IMR-90 (cell line): ENCODE data around the gene VLDLR. TPM values are rescaled to one million over a fixed set of nuclear protein-coding genes. Genes with fewer than 3 reads are reported as not detected.

Source experiments
- ATAC-seq: fragments of 200-7000 bp; cut with Tn5 transposase; 2 replicates; pipeline ENCODE4 v1.9.1; 2020; ENCODE audit warnings: low read depth, mild to moderate bottlenecking, moderate library complexity
- BruUV-seq: library from RNA; stranded (reverse); fragments of 400-500 nt; replicated peaks from 2 replicates; lab custom pipeline; 2021; lab: Mats Ljungman, UMichigan
- CTCF ChIA-PET: fragments of 300-600 bp; formaldehyde crosslinking; extraction: SDS; loops from one replicate; lab custom pipeline; 2021; ENCODE audit warnings: antibody characterized with exemption; lab: Yijun Ruan, JAX
- POLR2A ChIA-PET: fragments of 300-600 bp; sonication (Branson Sonifier 250); formaldehyde crosslinking; loops from one replicate; lab custom pipeline; 2022; ENCODE audit warnings: antibody characterized with exemption; ENCODE audit not compliant: unreplicated experiment; lab: Charles Lee
- DNase-seq: peaks from one replicate; pipeline ENCODE4 v3.0.0; 2013
- H2AFZ ChIP-seq: replicated peaks from 2 replicates; pipeline ENCODE3; 2013; ENCODE audit warnings: low read length, mild to moderate bottlenecking; ENCODE audit not compliant: poor library complexity
- H2AK5ac ChIP-seq: 2 replicates; pipeline ENCODE4 v1.6.1; 2013; ENCODE audit warnings: low read depth, low read length, inconsistent platforms
- H2AK9ac ChIP-seq: replicated peaks from 2 replicates; pipeline ENCODE3; 2013; ENCODE audit warnings: mild to moderate bottlenecking, low read depth, low read length, moderate library complexity; ENCODE audit not compliant: poor library complexity
- H2BK120ac ChIP-seq: 2 replicates; pipeline ENCODE4 v1.6.1; 2013; ENCODE audit warnings: low read depth, low read length, inconsistent platforms
- H2BK15ac ChIP-seq: 3 replicates; pipeline ENCODE4 v1.6.1; 2013; ENCODE audit warnings: low read depth, low read length, inconsistent platforms
- H2BK20ac ChIP-seq: 2 replicates; pipeline ENCODE4 v1.6.1; 2013; ENCODE audit warnings: low read depth, mild to moderate bottlenecking, inconsistent platforms, low read length, moderate library complexity
- H2BK5ac ChIP-seq: 2 replicates; pipeline ENCODE4 v1.6.1; 2013; ENCODE audit warnings: mild to moderate bottlenecking, low read depth, low read length, inconsistent platforms; ENCODE audit not compliant: poor library complexity, severe bottlenecking
- H3K14ac ChIP-seq: replicated peaks from 2 replicates; pipeline ENCODE4 v1.6.1; 2013; ENCODE audit warnings: low read depth, low read length, inconsistent platforms
- H3K18ac ChIP-seq: 2 replicates; pipeline ENCODE4 v1.6.1; 2013; ENCODE audit warnings: low read depth, low read length, control low read depth
- H3K23ac ChIP-seq: 2 replicates; pipeline ENCODE4 v1.6.1; 2013; ENCODE audit warnings: low read depth, low read length, inconsistent platforms
- H3K27ac ChIP-seq: 2 replicates; pipeline ENCODE4 v1.5.1; 2013; ENCODE audit warnings: mild to moderate bottlenecking, control low read depth, low read length; ENCODE audit not compliant: insufficient read depth
- H3K27me3 ChIP-seq: 2 replicates; pipeline ENCODE4 v1.6.1; 2013; ENCODE audit warnings: low read length; ENCODE audit not compliant: control insufficient read depth, insufficient read depth
- H3K36me3 ChIP-seq: 2 replicates; pipeline ENCODE4 v1.6.1; 2013; ENCODE audit warnings: low read length, mixed read lengths; ENCODE audit not compliant: control insufficient read depth, insufficient read depth
- H3K4ac ChIP-seq: 2 replicates; pipeline ENCODE4 v1.6.1; 2013; ENCODE audit warnings: low read depth, low read length, inconsistent platforms
- H3K4me1 ChIP-seq: 2 replicates; pipeline ENCODE4 v1.6.1; 2013; ENCODE audit warnings: low read length, mixed read lengths; ENCODE audit not compliant: control insufficient read depth, insufficient read depth
- H3K4me2 ChIP-seq: 2 replicates; pipeline ENCODE4 v1.6.1; 2013; ENCODE audit warnings: low read depth, mild to moderate bottlenecking, control low read depth, low read length, moderate library complexity
- H3K4me3 ChIP-seq: 2 replicates; pipeline ENCODE4 v1.5.1; 2013; ENCODE audit warnings: low read depth, mild to moderate bottlenecking, control low read depth, low read length, moderate library complexity; ENCODE audit not compliant: insufficient read depth
- H3K56ac ChIP-seq: 2 replicates; pipeline ENCODE4 v1.6.1; 2013; ENCODE audit warnings: low read length, inconsistent platforms; ENCODE audit not compliant: insufficient read depth; ENCODE audit errors: extremely low read depth
- H3K79me1 ChIP-seq, 2 experiments: 2 replicates each; pipeline ENCODE4 v1.6.1; 2013; ENCODE audit warnings: low read length in 2 of 2, inconsistent platforms in 1 of 2, low read depth in 1 of 2
- H3K9ac ChIP-seq: 2 replicates; pipeline ENCODE4 v1.6.1; 2013; ENCODE audit warnings: low read depth, low read length, control low read depth
- H3K9me1 ChIP-seq: 2 replicates; pipeline ENCODE4 v1.6.1; 2013; ENCODE audit warnings: low read length, inconsistent platforms; ENCODE audit not compliant: insufficient read depth
- H3K9me3 ChIP-seq: 2 replicates; pipeline ENCODE4 v1.6.1; 2013; ENCODE audit warnings: low read length; ENCODE audit not compliant: control insufficient read depth, insufficient read depth
- H4K20me1 ChIP-seq: 2 replicates; pipeline ENCODE4 v1.6.1; 2013; ENCODE audit warnings: low read length, inconsistent platforms; ENCODE audit not compliant: insufficient read depth
- H4K5ac ChIP-seq: 2 replicates; pipeline ENCODE4 v1.6.1; 2013; ENCODE audit warnings: mild to moderate bottlenecking, low read depth, low read length, control low read depth
- H4K8ac ChIP-seq, 2 experiments: 2 replicates each; pipeline ENCODE4 v1.6.1; 2013; ENCODE audit warnings: low read depth in 2 of 2, low read length in 2 of 2, control low read depth in 1 of 2, inconsistent platforms in 1 of 2
- H4K91ac ChIP-seq: 2 replicates; pipeline ENCODE4 v1.6.1; 2013; ENCODE audit warnings: low read depth, low read length, inconsistent platforms; ENCODE audit not compliant: insufficient read depth
- BHLHE40 ChIP-seq: fragments of 150-350 bp; IDR thresholded peaks from 2 replicates; pipeline ENCODE4 v1.6.1; 2016; ENCODE audit warnings: mild to moderate bottlenecking, low read depth, low read length
- CEBPB ChIP-seq: IDR thresholded peaks from 2 replicates; pipeline ENCODE4 v1.6.1; 2012; ENCODE audit warnings: low read depth, low read length, improper control_type of control experiment
- CHD1 ChIP-seq: IDR thresholded peaks from 2 replicates; pipeline ENCODE4 v1.6.1; 2012; ENCODE audit warnings: low read depth, low read length, improper control_type of control experiment
- CTCF ChIP-seq: conservative IDR thresholded peaks from 2 replicates; pipeline ENCODE4 v1.5.1; 2012; ENCODE audit warnings: mild to moderate bottlenecking, low read depth, low read length, improper control_type of control experiment
- ELK1 ChIP-seq: fragments of 150-350 bp; IDR thresholded peaks from 2 replicates; pipeline ENCODE4 v1.6.1; 2016; ENCODE audit warnings: low read depth, mild to moderate bottlenecking, low read length, moderate library complexity, borderline replicate concordance
- FOS ChIP-seq: fragments of 150-350 bp; IDR thresholded peaks from 2 replicates; pipeline ENCODE4 v1.6.1; 2016; ENCODE audit warnings: low read depth, low read length
- MAFK ChIP-seq: IDR thresholded peaks from 2 replicates; pipeline ENCODE4 v1.6.1; 2012; ENCODE audit warnings: low read depth, low read length, improper control_type of control experiment
- MAZ ChIP-seq: IDR thresholded peaks from 2 replicates; pipeline ENCODE4 v1.6.1; 2012; ENCODE audit warnings: low read depth, mild to moderate bottlenecking, low read length, improper control_type of control experiment, moderate library complexity, borderline replicate concordance
- MXI1 ChIP-seq: IDR thresholded peaks from 2 replicates; pipeline ENCODE4 v1.6.1; 2012; ENCODE audit warnings: low read depth, mild to moderate bottlenecking, low read length, moderate library complexity, borderline replicate concordance
- NFE2L2 ChIP-seq: fragments of 150-350 bp; IDR thresholded peaks from 2 replicates; pipeline ENCODE4 v1.6.1; 2016; ENCODE audit warnings: low read depth, mild to moderate bottlenecking, low read length
- POLR2A ChIP-seq: IDR thresholded peaks from 2 replicates; pipeline ENCODE4 v1.6.1; 2012; ENCODE audit warnings: mild to moderate bottlenecking, low read depth, low read length
- RAD21 ChIP-seq: IDR thresholded peaks from 2 replicates; pipeline ENCODE4 v1.6.1; 2012; ENCODE audit warnings: low read length, improper control_type of control experiment
- RCOR1 ChIP-seq: IDR thresholded peaks from 2 replicates; pipeline ENCODE4 v1.6.1; 2012; ENCODE audit warnings: mild to moderate bottlenecking, low read length, improper control_type of control experiment; ENCODE audit not compliant: insufficient replicate concordance
- RFX5 ChIP-seq: IDR thresholded peaks from 2 replicates; pipeline ENCODE4 v1.8.0; 2012; ENCODE audit warnings: low read depth, mild to moderate bottlenecking, low read length, moderate library complexity
- SMC3 ChIP-seq: fragments of 150-350 bp; IDR thresholded peaks from 2 replicates; pipeline ENCODE4 v1.6.1; 2016; ENCODE audit warnings: low read depth, mild to moderate bottlenecking, antibody characterized with exemption, low read length, moderate library complexity
- USF2 ChIP-seq: fragments of 150-350 bp; IDR thresholded peaks from 2 replicates; pipeline ENCODE4 v1.6.1; 2017; ENCODE audit warnings: mild to moderate bottlenecking, antibody characterized with exemption, low read length, low read depth
- WGBS, 2 experiments: methylation state at CpG; one replicate each; pipeline versions ENCODE4 v1.1.5 to v1.1.7; 2013; ENCODE audit warnings: missing lambda C conversion rate in 2 of 2; ENCODE audit not compliant: insufficient read length in 1 of 2; ENCODE audit errors: extremely low coverage in 2 of 2; 5-methylcytosine and 5-hydroxymethylcytosine counted together
- dilution Hi-C: fragments of 300-500 bp; cut with HindIII; formaldehyde crosslinking; loops from one replicate; pipeline ENCODE4 v1.14.3; 2018; ENCODE audit warnings: low sequenced_read_pairs; ENCODE audit not compliant: unreplicated experiment
- in situ Hi-C: fragments of 300-500 bp; cut with MboI; formaldehyde crosslinking; loops from 3 replicates; pipeline ENCODE4 v1.14.3; 2019; ENCODE audit warnings: low sequenced_read_pairs, inconsistent platforms, mixed read lengths
- intact Hi-C: fragments of 100-400 bp; cut with micrococcal nuclease; formaldehyde crosslinking; loops from 2 replicates; pipeline ENCODE4 v1.10.0; 2022
- polyA plus RNA-seq, 3 experiments: library from polyadenylated mRNA; depleted of rRNA; stranded (reverse); fragments of >200 nt; gene quantifications; 2 replicates each; pipeline ENCODE4 v1.2.3, GENCODE V29; 2012; ENCODE audit warnings: low replicate concordance in 1 of 3
- total RNA-seq: library from RNA; depleted of rRNA; stranded (reverse); fragments of >200 nt; gene quantifications from 2 replicates; pipeline ENCODE4 v1.2.3, GENCODE V29; 2012

VLDLR gene
- total and polyA plus RNA-seq, 2 of the 4 experiments (the other 2 are of a cell fraction), result 9.0 to 10.2 TPM

GRCh38 chr9:2675834-2676233 lies 54.2 kb downstream of the VLDLR start:
- Histone ChIP-seq H3K9me3 (no peaks in the 10 kb centered on the region), H4K8ac (no peak overlapping the region), H3K79me1 (no peaks in the 10 kb centered on the region), H3K14ac (no peak overlapping the region), H3K18ac (no peak overlapping the region), H2BK5ac (no peak overlapping the region), H4K5ac (no peak overlapping the region), H2AK5ac (no peak overlapping the region), H4K91ac (no peak overlapping the region), H3K4me3 (no peak overlapping the region), H3K27me3 (no peaks in the 10 kb centered on the region), H3K9me1 (no peaks in the 10 kb centered on the region), H4K20me1 (no peaks in the 10 kb centered on the region), H3K4me1 (no peaks in the 10 kb centered on the region), H2BK20ac (no peak overlapping the region), H2BK15ac (no peak overlapping the region), H3K27ac (no peak overlapping the region), H2AFZ (no peak overlapping the region), H3K4ac (no peak overlapping the region), H3K56ac (no peak overlapping the region), H2BK120ac (no peak overlapping the region), H3K9ac (no peak overlapping the region), H3K36me3 (no peaks in the 10 kb centered on the region), H3K23ac (no peak overlapping the region), H3K4me2 (no peak overlapping the region), H2AK9ac (no peak overlapping the region)
- dilution Hi-C loops (no loop called here), intact Hi-C loops (no loop called here), in situ Hi-C loops (no loop called here)
- no TSS peak for BruUV-seq
- ChIA-PET POLR2A (no interaction called here), CTCF (no interaction called here)
- ATAC-seq, result no peak
- WGBS, 2 experiments, result no CpG with 5 or more reads among the region's 1 CpG
- DNase-seq, result no peak
- TF ChIP-seq RAD21, result no peak
- no peak for TF ChIP-seq MAFK
- no peak for TF ChIP-seq POLR2A
- TF ChIP-seq CTCF, result no peak
- TF ChIP-seq RFX5, result no peak
- no peak for TF ChIP-seq NFE2L2
- TF ChIP-seq USF2, result no peak
- TF ChIP-seq RCOR1, result no peak
- no peak for TF ChIP-seq MAZ
- TF ChIP-seq MXI1, result no peak
- TF ChIP-seq FOS, result no peak
- TF ChIP-seq ELK1, result no peak
- TF ChIP-seq SMC3, result no peak
- TF ChIP-seq CHD1, result no peak
- TF ChIP-seq BHLHE40, result no peak
- no peak for TF ChIP-seq CEBPB
